ENCODE measurements around the gene SRPRB.

Gene SRPRB

DNA sequence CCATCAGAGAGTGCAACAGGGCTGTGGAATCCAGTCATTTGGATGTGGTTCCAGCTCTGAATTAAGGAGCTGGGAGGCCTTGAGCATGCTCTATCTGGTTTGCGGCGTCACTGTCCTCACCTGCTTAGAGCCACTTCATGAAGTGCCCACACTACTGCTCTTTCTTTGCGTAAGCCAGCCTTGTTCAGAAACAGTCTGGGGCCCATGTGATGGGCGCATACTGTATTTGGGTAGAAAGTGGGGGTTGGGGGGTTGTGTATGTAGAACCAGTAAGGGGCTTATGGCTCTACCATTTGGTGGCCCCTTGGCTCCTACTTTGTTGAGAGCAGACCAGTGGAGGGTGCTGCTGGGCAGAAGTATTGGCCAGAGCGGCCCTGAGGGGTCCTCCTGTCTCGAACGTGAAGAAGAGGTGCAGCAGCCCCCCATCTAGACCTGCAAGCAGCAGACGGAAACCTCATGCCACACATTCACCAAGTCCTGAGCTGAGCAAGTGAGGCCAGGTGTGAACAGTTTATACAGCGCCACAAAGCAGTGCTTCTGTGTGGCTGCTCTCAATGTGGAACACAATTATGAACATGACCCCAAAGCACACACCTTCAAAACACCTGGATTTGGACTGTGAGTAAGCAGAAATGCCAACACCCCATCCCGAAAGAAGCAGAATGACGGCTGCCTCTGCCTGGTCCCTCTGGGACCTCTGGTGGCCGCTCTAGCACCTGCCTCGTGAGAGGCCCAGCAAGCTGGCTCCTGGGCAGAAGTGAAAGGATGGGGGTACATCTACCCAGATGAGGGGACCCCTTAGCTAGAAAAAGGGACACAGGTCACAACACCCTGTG, 26.6 kb downstream of the SRPRB start:
- no peaks in the 10 kb centered on the region for H3K27me3 ChIP-seq (ENCODE audit: control insufficient read depth, insufficient read depth, low read length)
- H3K4me1 ChIP-seq (ENCODE audit: control insufficient read depth, low read depth, low read length) = no peaks in the 10 kb centered on the region
- H3K4me3 ChIP-seq (ENCODE audit: low read length) = no peak overlapping the region

GRCh38 chr3:133832802-133833144, 27.2 kb downstream of the SRPRB start:
- Histone ChIP-seq H3K9me3 (ENCODE audit: control insufficient read depth, low read depth, low read length) (no peaks in the 10 kb centered on the region), H3K27me3 (ENCODE audit: control insufficient read depth, insufficient read depth, low read length) (no peaks in the 10 kb centered on the region), H3K9ac (ENCODE audit: low read length) (no peak overlapping the region), H3K4me3 (ENCODE audit: low read length) (no peak overlapping the region), H3K36me3 (ENCODE audit: control insufficient read depth, low read depth, low read length) (no peaks in the 10 kb centered on the region), H3K27ac (ENCODE audit: low read length) (no peak overlapping the region), H3K4me1 (ENCODE audit: control insufficient read depth, low read depth, low read length) (no peaks in the 10 kb centered on the region)

More for the DNA sequence above, 26.6 kb downstream of the SRPRB start:
- H3K9me3 ChIP-seq (ENCODE audit: control insufficient read depth, low read depth, low read length) = no peaks in the 10 kb centered on the region
- H3K36me3 ChIP-seq (ENCODE audit: control insufficient read depth, low read depth, low read length) = no peaks in the 10 kb centered on the region
- no peak overlapping the region for H3K9ac ChIP-seq (ENCODE audit: low read length)
- no peak overlapping the region for H3K27ac ChIP-seq (ENCODE audit: low read length)

- Histone ChIP-seq H3K9ac (ENCODE audit: low read length) (no peak overlapping the region), H3K4me3 (ENCODE audit: low read length) (no peak overlapping the region), H3K27ac (ENCODE audit: low read length) (no peak overlapping the region), H3K36me3 (ENCODE audit: control insufficient read depth, low read depth, low read length) (no peaks in the 10 kb centered on the region), H3K27me3 (ENCODE audit: control insufficient read depth, insufficient read depth, low read length) (no peaks in the 10 kb centered on the region), H3K4me1 (ENCODE audit: control insufficient read depth, low read depth, low read length) (no peaks in the 10 kb centered on the region), H3K9me3 (ENCODE audit: control insufficient read depth, low read depth, low read length) (no peaks in the 10 kb centered on the region)
These were observed 27.7 kb downstream of the SRPRB start for GRCh38 chr3:133833267-133833666.

DNA sequence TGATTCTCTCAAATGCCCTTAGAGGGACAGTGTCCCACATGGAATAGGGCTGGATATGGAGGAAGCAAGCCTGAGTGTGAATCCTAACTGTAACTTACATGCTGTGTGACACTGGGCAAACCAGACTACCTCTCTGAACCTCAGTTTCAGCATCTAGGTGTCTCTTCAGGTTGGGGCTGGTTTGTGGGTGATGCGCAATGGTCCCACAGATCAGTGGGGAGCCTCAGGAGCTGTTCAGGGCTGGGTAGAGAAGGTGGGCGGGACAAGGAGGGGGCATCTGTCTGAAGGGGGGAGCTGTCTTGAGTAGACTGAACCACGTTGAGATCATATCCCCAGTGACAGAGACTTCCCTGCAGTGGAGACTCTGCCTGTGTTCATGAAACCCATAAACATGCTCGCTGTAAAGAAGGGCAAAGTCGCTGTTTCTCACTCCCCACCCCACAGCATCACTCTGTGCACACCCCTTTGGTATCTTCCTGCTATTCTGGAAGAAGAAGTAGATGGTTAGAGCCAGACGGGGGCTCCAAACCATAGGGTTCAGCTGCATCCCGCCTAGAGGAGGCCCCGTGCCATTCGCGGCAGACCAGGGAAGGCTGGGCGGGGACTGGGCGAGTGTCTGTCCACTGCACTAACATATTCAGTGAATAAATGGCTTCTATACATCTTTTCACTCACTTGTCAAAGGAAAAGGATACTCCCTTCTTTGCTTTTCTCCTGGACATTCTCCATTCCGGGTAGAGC, 28.4 kb downstream of the SRPRB start:
- Histone ChIP-seq H3K27ac (ENCODE audit: low read length) (no peak overlapping the region), H3K4me1 (ENCODE audit: control insufficient read depth, low read depth, low read length) (no peaks in the 10 kb centered on the region), H3K36me3 (ENCODE audit: control insufficient read depth, low read depth, low read length) (no peaks in the 10 kb centered on the region), H3K4me3 (ENCODE audit: low read length) (no peak overlapping the region), H3K27me3 (ENCODE audit: control insufficient read depth, insufficient read depth, low read length) (no peaks in the 10 kb centered on the region), H3K9ac (ENCODE audit: low read length) (no peak overlapping the region), H3K9me3 (ENCODE audit: control insufficient read depth, low read depth, low read length) (no peaks in the 10 kb centered on the region)

DNA sequence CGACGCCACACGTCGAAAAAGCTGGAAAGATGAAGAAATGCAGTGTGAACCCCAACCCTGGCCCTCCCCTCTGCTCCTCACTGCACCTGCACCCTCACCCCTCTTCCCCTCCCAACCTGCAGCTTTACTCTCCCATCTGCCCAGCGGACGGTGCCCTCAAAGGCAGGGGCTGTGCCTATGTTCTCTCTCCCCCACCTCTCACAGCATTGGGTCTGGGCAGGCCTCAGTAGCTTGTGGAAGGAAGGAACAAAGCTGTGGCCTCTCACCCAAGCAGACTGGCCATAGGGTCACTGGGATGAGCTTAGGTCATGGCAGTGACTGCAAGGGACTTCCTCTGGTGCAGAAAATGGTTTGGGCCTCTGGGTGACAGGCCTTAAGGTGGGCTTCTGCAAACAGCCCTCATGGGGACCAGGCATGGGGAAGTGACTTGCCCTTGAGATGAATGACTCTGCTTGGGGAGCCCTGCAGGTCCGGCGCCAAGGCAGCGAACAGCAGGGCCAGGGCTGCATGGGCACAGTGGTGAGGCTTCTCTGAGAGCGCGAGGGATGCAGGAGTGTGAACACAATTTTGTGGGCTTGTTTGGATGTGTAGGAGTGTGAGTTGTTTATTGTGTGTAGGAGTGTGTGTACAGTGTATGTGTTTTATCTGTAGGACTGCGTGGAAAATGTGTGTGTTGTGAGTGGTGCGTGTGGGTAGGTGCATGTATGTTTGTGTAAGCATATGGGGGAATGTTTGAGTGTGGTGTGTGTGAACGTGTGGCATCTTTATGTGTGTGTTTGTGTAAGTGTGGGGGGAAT, 29.2 kb downstream of the SRPRB start:
- no peak overlapping the region for H3K9ac ChIP-seq (ENCODE audit: low read length)
- H3K4me3 ChIP-seq (ENCODE audit: low read length) = no peak overlapping the region
- no peaks in the 10 kb centered on the region for H3K9me3 ChIP-seq (ENCODE audit: control insufficient read depth, low read depth, low read length)
- H3K4me1 ChIP-seq (ENCODE audit: control insufficient read depth, low read depth, low read length) = no peaks in the 10 kb centered on the region
- no peaks in the 10 kb centered on the region for H3K36me3 ChIP-seq (ENCODE audit: control insufficient read depth, low read depth, low read length)
- H3K27ac ChIP-seq (ENCODE audit: low read length) = no peak overlapping the region
- H3K27me3 ChIP-seq (ENCODE audit: control insufficient read depth, insufficient read depth, low read length) = no peaks in the 10 kb centered on the region

- Histone ChIP-seq H3K36me3 (ENCODE audit: control insufficient read depth, low read depth, low read length) (no peaks in the 10 kb centered on the region), H3K4me3 (ENCODE audit: low read length) (no peak overlapping the region), H3K4me1 (ENCODE audit: control insufficient read depth, low read depth, low read length) (no peaks in the 10 kb centered on the region), H3K9me3 (ENCODE audit: control insufficient read depth, low read depth, low read length) (no peaks in the 10 kb centered on the region), H3K27ac (ENCODE audit: low read length) (no peak overlapping the region), H3K9ac (ENCODE audit: low read length) (no peak overlapping the region), H3K27me3 (ENCODE audit: control insufficient read depth, insufficient read depth, low read length) (no peaks in the 10 kb centered on the region)
These were observed 29.8 kb downstream of the SRPRB start for GRCh38 chr3:133835418-133835743.

GRCh38 chr3:133835961-133836360, 30.3 kb downstream of the SRPRB start:
- Histone ChIP-seq H3K4me1 (ENCODE audit: control insufficient read depth, low read depth, low read length) (no peaks in the 10 kb centered on the region), H3K27me3 (ENCODE audit: control insufficient read depth, insufficient read depth, low read length) (no peaks in the 10 kb centered on the region), H3K4me3 (ENCODE audit: low read length) (no peak overlapping the region), H3K9ac (ENCODE audit: low read length) (no peak overlapping the region), H3K9me3 (ENCODE audit: control insufficient read depth, low read depth, low read length) (no peaks in the 10 kb centered on the region), H3K36me3 (ENCODE audit: control insufficient read depth, low read depth, low read length) (no peaks in the 10 kb centered on the region), H3K27ac (ENCODE audit: low read length) (no peak overlapping the region)

DNA sequence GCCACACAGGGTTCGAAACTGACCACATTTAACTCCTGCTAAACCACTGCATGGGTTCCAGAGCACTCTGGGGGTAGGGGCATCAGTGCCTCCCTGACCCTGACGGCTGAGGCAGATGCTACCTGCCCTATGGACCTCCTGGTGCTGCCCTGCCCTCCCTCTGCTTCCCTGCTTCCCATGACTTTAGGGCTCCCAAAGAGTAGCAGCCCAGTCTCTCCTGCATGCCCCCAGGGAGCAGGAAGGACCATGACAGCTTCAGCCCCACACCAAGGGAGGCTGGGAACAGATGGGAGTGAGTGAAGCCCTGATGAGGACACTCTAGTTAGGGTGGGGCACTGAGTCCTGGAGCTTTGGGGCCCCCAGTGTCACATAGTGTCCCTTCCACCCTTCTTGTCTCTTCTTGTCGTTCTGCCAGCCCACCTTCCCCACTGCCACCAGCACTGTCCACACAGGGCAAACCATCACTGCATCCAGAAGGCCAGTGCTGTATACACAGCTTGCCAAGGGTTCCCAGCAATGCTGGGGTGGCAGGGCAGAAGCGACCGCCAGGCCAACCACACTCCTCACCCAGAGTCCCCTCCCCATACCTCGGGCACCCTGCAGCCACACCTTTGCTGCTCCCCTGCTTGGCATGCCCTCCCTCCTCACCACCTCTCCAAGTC, 31.0 kb downstream of the SRPRB start:
- Histone ChIP-seq H3K36me3 (ENCODE audit: control insufficient read depth, low read depth, low read length) (no peaks in the 10 kb centered on the region), H3K9me3 (ENCODE audit: control insufficient read depth, low read depth, low read length) (no peaks in the 10 kb centered on the region), H3K4me1 (ENCODE audit: control insufficient read depth, low read depth, low read length) (no peaks in the 10 kb centered on the region), H3K27ac (ENCODE audit: low read length) (no peak overlapping the region), H3K4me3 (ENCODE audit: low read length) (no peak overlapping the region), H3K9ac (ENCODE audit: low read length) (no peak overlapping the region), H3K27me3 (ENCODE audit: control insufficient read depth, insufficient read depth, low read length) (no peaks in the 10 kb centered on the region)

- no peaks in the 10 kb centered on the region for H3K27me3 ChIP-seq (ENCODE audit: control insufficient read depth, insufficient read depth, low read length)
These were observed 32.1 kb downstream of the SRPRB start for GRCh38 chr3:133837487-133838295.

GRCh38 chr3:133838296-133838789, 32.7 kb downstream of the SRPRB start:
- H3K4me1 ChIP-seq (ENCODE audit: control insufficient read depth, low read depth, low read length) = no peaks in the 10 kb centered on the region
- no peaks in the 10 kb centered on the region for H3K9me3 ChIP-seq (ENCODE audit: control insufficient read depth, low read depth, low read length)
- H3K36me3 ChIP-seq (ENCODE audit: control insufficient read depth, low read depth, low read length) = no peaks in the 10 kb centered on the region
- no peak overlapping the region for H3K9ac ChIP-seq (ENCODE audit: low read length)
- H3K27ac ChIP-seq (ENCODE audit: low read length) = no peak overlapping the region
- no peaks in the 10 kb centered on the region for H3K27me3 ChIP-seq (ENCODE audit: control insufficient read depth, insufficient read depth, low read length)
- no peak overlapping the region for H3K4me3 ChIP-seq (ENCODE audit: low read length)

More at GRCh38 chr3:133837487-133838295, 32.1 kb downstream of the SRPRB start:
- no peak overlapping the region for H3K9ac ChIP-seq (ENCODE audit: low read length)
- no peak overlapping the region for H3K27ac ChIP-seq (ENCODE audit: low read length)
- no peaks in the 10 kb centered on the region for H3K4me1 ChIP-seq (ENCODE audit: control insufficient read depth, low read depth, low read length)
- H3K9me3 ChIP-seq (ENCODE audit: control insufficient read depth, low read depth, low read length) = no peaks in the 10 kb centered on the region
- H3K36me3 ChIP-seq (ENCODE audit: control insufficient read depth, low read depth, low read length) = no peaks in the 10 kb centered on the region
- H3K4me3 ChIP-seq (ENCODE audit: low read length) = no peak overlapping the region

All from iPS-18a (cell line).